SK-N-SH treated with all-trans-retinoic acid at 6 μM for 48 hours (cell line): ENCODE measurements around the gene NUTF2.

Experiments
- ATAC-seq: fragments of 200-7000 bp; cut with Tn5 transposase; 3 replicates; pipeline ENCODE4 v1.9.1; 2020; ENCODE audit warnings: mild to moderate bottlenecking, moderate library complexity
- ARNTL ChIP-seq: fragments of 450-650 bp; formaldehyde crosslinking; IDR thresholded peaks from 2 replicates; pipeline ENCODE4 v1.5.0; 2020; ENCODE audit warnings: low read depth, mild to moderate bottlenecking, moderate library complexity, borderline replicate concordance
- BACH2 ChIP-seq: fragments of 250-450 bp; sonication (Bioruptor Pico); IDR thresholded peaks from 2 replicates; pipeline ENCODE4 v1.9.0; 2021; ENCODE audit warnings: mild to moderate bottlenecking, borderline replicate concordance
- CSDC2 ChIP-seq: fragments of 250-450 bp; sonication (Bioruptor Pico); IDR thresholded peaks from 2 replicates; pipeline ENCODE4 v1.5.0; 2020; ENCODE audit warnings: mild to moderate bottlenecking, moderate library complexity
- ESRRG ChIP-seq: fragments of 250-450 bp; sonication (Bioruptor Pico); IDR thresholded peaks from 2 replicates; pipeline ENCODE4 v1.6.1; 2021; ENCODE audit warnings: mild to moderate bottlenecking
- GLIS3 ChIP-seq: fragments of 250-450 bp; sonication (Bioruptor Pico); IDR thresholded peaks from 2 replicates; pipeline ENCODE4 v1.5.0; 2020; ENCODE audit warnings: mild to moderate bottlenecking, moderate library complexity
- ISL1 ChIP-seq: fragments of 250-450 bp; sonication (Bioruptor Pico); IDR thresholded peaks from 2 replicates; pipeline ENCODE4 v2.1.2; 2022; ENCODE audit warnings: mild to moderate bottlenecking, moderate library complexity
- OSR1 ChIP-seq: fragments of 250-450 bp; sonication (Bioruptor Pico); IDR thresholded peaks from 2 replicates; pipeline ENCODE4 v1.8.0; 2022; ENCODE audit warnings: moderate library complexity, mild to moderate bottlenecking, inconsistent platforms
- RARB ChIP-seq: fragments of 250-450 bp; sonication (Bioruptor Pico); IDR thresholded peaks from 2 replicates; pipeline ENCODE4 v1.8.0; 2021; ENCODE audit warnings: mild to moderate bottlenecking, moderate library complexity
- TCF4 ChIP-seq: fragments of 250-450 bp; sonication (Bioruptor Pico); IDR thresholded peaks from 2 replicates; pipeline ENCODE4 v1.8.0; 2021; ENCODE audit warnings: mild to moderate bottlenecking, moderate library complexity, borderline replicate concordance
- TOX ChIP-seq: fragments of 250-450 bp; sonication (Bioruptor Pico); IDR thresholded peaks from 2 replicates; pipeline ENCODE4 v1.8.0; 2021; ENCODE audit warnings: mild to moderate bottlenecking, moderate library complexity, borderline replicate concordance
- ZC3H10 ChIP-seq: fragments of 250-450 bp; sonication (Bioruptor Pico); IDR thresholded peaks from 2 replicates; pipeline ENCODE4 v1.5.1; 2021; ENCODE audit warnings: mild to moderate bottlenecking, moderate library complexity
- ZFP3 ChIP-seq: fragments of 250-450 bp; sonication (Bioruptor Pico); IDR thresholded peaks from 2 replicates; pipeline ENCODE4 v1.5.0; 2020; ENCODE audit warnings: mild to moderate bottlenecking, moderate library complexity
- ZFP30 ChIP-seq: fragments of 450-650 bp; formaldehyde crosslinking; IDR thresholded peaks from 2 replicates; pipeline ENCODE4 v1.5.0; 2022; ENCODE audit warnings: mild to moderate bottlenecking, moderate library complexity
- ZNF565 ChIP-seq: fragments of 450-650 bp; formaldehyde crosslinking; conservative IDR thresholded peaks from 2 replicates; pipeline ENCODE4 v1.5.0; 2020; ENCODE audit warnings: low read depth, mild to moderate bottlenecking, moderate library complexity
- ZNF70 ChIP-seq: fragments of 450-650 bp; formaldehyde crosslinking; IDR thresholded peaks from 2 replicates; pipeline ENCODE4 v1.5.0; 2020; ENCODE audit warnings: mild to moderate bottlenecking, moderate library complexity
- ZNF8 ChIP-seq: fragments of 450-650 bp; formaldehyde crosslinking; IDR thresholded peaks from 2 replicates; pipeline ENCODE4 v1.5.0; 2020; ENCODE audit warnings: mild to moderate bottlenecking, moderate library complexity
- TF ChIP-seq, protein P1 (sequence below): fragments of 250-450 bp; sonication (Bioruptor Pico); IDR thresholded peaks from 2 replicates; pipeline ENCODE4 v1.5.1; 2021; ENCODE audit warnings: mild to moderate bottlenecking, moderate library complexity
- TF ChIP-seq, protein P2 (sequence below): fragments of 250-450 bp; sonication (Bioruptor Pico); IDR thresholded peaks from 2 replicates; pipeline ENCODE4 v1.8.0; 2020; ENCODE audit warnings: mild to moderate bottlenecking, moderate library complexity, borderline replicate concordance
- TF ChIP-seq, protein P3 (sequence below): fragments of 250-450 bp; sonication (Bioruptor Pico); IDR thresholded peaks from 2 replicates; pipeline ENCODE4 v1.5.0; 2020; ENCODE audit warnings: mild to moderate bottlenecking, moderate library complexity
- TF ChIP-seq, protein P4 (sequence below): fragments of 250-450 bp; sonication (Bioruptor Pico); IDR thresholded peaks from 2 replicates; pipeline ENCODE4 v1.8.0; 2021; ENCODE audit warnings: low read depth, mild to moderate bottlenecking, moderate library complexity, borderline replicate concordance

NUTF2 gene

DNA sequence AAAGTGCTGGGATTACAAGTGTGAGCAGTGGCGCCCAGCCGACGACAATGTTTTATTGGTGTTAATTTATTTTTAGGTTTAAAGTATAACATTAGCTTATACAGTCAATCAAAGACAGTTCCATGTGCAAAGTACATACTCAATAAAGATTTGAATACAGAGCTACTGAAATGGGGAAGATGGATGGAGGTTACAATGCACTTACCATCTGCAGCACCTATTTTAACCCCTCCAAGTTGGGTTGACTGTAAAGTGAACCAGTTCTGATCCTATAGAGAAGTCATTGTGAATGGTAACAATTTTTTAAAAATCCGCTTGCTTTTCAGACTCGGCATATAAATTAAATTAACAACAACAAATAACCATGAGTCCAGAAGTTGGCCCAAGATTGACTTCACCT, 45.6 kb downstream of the NUTF2 start:
- ATAC-seq: no peak
- TF ChIP-seq, protein P1, sequence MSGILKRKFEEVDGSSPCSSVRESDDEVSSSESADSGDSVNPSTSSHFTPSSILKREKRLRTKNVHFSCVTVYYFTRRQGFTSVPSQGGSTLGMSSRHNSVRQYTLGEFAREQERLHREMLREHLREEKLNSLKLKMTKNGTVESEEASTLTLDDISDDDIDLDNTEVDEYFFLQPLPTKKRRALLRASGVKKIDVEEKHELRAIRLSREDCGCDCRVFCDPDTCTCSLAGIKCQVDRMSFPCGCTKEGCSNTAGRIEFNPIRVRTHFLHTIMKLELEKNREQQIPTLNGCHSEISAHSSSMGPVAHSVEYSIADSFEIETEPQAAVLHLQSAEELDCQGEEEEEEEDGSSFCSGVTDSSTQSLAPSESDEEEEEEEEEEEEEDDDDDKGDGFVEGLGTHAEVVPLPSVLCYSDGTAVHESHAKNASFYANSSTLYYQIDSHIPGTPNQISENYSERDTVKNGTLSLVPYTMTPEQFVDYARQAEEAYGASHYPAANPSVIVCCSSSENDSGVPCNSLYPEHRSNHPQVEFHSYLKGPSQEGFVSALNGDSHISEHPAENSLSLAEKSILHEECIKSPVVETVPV: no peak
- TF ChIP-seq CSDC2 (CRISPR knock-in tag): no peak
- TF ChIP-seq ZFP30 (CRISPR knock-in tag): no peak
- TF ChIP-seq ZNF8 (CRISPR knock-in tag): no peak
- TF ChIP-seq ESRRG (CRISPR knock-in tag): no peak
- no peak for TF ChIP-seq ZFP3 (CRISPR knock-in tag)
- TF ChIP-seq GLIS3 (CRISPR knock-in tag): no peak
- TF ChIP-seq, protein P2, sequence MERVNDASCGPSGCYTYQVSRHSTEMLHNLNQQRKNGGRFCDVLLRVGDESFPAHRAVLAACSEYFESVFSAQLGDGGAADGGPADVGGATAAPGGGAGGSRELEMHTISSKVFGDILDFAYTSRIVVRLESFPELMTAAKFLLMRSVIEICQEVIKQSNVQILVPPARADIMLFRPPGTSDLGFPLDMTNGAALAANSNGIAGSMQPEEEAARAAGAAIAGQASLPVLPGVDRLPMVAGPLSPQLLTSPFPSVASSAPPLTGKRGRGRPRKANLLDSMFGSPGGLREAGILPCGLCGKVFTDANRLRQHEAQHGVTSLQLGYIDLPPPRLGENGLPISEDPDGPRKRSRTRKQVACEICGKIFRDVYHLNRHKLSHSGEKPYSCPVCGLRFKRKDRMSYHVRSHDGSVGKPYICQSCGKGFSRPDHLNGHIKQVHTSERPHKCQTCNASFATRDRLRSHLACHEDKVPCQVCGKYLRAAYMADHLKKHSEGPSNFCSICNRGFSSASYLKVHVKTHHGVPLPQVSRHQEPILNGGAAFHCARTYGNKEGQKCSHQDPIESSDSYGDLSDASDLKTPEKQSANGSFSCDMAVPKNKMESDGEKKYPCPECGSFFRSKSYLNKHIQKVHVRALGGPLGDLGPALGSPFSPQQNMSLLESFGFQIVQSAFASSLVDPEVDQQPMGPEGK (CRISPR knock-in tag): no peak
- no peak for TF ChIP-seq TCF4 (CRISPR knock-in tag)
- no peak for TF ChIP-seq ZNF565

DNA sequence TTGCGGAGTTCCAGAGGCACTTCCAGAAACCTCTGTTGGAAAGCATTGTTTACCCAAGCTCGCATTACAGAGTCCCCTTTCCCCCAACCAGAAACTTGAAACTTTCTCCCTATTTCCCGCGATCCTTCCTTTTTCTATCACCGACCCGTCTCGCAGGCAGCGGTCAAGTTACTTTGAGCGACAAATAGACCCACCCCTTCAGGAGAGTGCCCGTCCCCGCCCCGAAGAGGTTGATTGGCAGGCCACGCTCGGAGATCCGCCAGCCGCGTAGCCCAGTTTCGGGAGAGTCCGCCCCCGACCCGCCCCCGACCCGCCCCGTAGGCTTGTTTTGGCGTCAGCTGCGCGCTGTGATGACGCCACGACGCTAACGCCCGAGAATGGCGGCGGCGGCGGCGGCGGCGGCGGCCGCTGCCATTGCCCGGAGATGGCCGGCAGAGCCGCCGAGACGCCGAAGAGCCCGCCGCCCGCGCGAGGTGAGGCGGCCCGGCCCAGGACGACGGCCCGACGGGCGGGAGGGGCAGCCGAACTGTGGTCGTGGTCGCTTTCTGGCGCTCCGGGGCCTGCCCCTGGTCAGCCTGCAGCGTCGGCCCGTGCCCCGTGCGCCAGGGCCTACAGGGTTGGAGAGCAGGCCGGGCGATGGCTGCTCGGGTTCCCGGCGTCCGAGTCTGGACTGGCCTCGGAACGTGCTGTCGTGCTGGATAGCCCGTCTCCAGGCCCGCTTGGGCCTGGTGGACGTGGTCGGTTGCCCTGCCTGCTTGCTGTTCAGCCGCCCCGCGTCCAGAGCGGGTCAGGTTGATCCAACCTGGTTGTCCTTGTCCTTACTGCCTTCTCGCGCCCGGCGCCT, 46.4 kb downstream of the NUTF2 start, which contains the start of gene PSKH1:
PSKH1 (plus strand) TSS at position 356 of the 844 bp plus-strand sequence. CDS start 15,496 bp downstream, outside the sequence.
- no peak for TF ChIP-seq ARNTL (CRISPR knock-in tag)
- TF ChIP-seq ISL1 (CRISPR knock-in tag): no peak
- TF ChIP-seq, protein P3, sequence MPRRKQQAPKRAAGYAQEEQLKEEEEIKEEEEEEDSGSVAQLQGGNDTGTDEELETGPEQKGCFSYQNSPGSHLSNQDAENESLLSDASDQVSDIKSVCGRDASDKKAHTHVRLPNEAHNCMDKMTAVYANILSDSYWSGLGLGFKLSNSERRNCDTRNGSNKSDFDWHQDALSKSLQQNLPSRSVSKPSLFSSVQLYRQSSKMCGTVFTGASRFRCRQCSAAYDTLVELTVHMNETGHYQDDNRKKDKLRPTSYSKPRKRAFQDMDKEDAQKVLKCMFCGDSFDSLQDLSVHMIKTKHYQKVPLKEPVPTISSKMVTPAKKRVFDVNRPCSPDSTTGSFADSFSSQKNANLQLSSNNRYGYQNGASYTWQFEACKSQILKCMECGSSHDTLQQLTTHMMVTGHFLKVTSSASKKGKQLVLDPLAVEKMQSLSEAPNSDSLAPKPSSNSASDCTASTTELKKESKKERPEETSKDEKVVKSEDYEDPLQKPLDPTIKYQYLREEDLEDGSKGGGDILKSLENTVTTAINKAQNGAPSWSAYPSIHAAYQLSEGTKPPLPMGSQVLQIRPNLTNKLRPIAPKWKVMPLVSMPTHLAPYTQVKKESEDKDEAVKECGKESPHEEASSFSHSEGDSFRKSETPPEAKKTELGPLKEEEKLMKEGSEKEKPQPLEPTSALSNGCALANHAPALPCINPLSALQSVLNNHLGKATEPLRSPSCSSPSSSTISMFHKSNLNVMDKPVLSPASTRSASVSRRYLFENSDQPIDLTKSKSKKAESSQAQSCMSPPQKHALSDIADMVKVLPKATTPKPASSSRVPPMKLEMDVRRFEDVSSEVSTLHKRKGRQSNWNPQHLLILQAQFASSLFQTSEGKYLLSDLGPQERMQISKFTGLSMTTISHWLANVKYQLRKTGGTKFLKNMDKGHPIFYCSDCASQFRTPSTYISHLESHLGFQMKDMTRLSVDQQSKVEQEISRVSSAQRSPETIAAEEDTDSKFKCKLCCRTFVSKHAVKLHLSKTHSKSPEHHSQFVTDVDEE (CRISPR knock-in tag): no peak
- no peak for TF ChIP-seq BACH2
- TF ChIP-seq ZFP3 (CRISPR knock-in tag): 0 out of 2 replicates have a peak, but pooled peaks have one; percentile 46
- no peak for TF ChIP-seq ZNF70 (CRISPR knock-in tag)
- TF ChIP-seq, protein P2 (CRISPR knock-in tag): no peak
- TF ChIP-seq, protein P4, sequence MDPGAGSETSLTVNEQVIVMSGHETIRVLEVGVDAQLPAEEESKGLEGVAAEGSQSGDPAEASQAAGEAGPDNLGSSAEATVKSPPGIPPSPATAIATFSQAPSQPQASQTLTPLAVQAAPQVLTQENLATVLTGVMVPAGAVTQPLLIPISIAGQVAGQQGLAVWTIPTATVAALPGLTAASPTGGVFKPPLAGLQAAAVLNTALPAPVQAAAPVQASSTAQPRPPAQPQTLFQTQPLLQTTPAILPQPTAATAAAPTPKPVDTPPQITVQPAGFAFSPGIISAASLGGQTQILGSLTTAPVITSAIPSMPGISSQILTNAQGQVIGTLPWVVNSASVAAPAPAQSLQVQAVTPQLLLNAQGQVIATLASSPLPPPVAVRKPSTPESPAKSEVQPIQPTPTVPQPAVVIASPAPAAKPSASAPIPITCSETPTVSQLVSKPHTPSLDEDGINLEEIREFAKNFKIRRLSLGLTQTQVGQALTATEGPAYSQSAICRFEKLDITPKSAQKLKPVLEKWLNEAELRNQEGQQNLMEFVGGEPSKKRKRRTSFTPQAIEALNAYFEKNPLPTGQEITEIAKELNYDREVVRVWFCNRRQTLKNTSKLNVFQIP (CRISPR knock-in tag): no peak
- TF ChIP-seq, all 23 proteins: peak for 1
- peak; percentile 98 for ATAC-seq

DNA sequence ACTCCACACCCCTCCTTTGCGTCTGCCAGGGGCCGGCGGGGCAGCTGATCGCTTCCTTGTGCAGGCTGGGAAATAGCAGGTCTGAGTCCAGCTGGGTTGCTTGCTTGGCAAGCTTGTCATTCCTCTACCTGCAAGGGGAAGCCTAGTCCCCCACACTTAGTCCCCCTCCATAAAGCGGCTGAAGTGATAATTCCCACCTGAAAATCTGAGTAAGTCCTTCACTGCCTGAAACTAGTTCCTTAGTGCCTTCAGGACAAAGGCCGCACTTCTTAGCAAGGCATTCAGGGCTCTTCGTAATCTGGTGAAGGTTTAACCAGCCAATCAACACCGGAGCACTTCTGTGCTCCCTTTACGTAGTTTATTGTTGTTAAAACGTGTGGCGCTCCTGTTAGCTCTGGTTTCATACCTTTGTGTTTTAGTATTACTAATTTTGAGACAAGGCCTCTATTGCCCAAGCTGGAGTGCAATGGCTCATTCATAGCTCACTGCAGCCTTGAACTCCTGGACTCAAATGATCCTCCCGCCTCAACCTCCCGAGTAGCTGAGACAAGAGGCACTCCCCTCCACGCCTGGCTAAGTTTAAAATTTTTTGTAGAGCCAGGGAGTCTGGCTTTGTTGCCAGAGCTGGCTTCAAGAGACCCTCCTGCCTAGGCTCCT, 47.1 kb downstream of the NUTF2 start:
- ATAC-seq: no peak
- no peak for TF ChIP-seq ZFP30 (CRISPR knock-in tag)
- TF ChIP-seq ZC3H10: no peak
- no peak for TF ChIP-seq ESRRG (CRISPR knock-in tag)
- TF ChIP-seq GLIS3 (CRISPR knock-in tag): no peak
- TF ChIP-seq ISL1 (CRISPR knock-in tag): no peak
- TF ChIP-seq RARB (CRISPR knock-in tag): no peak
- TF ChIP-seq ZFP3 (CRISPR knock-in tag): no peak
- TF ChIP-seq, protein P1: no peak
- no peak for TF ChIP-seq ZNF70 (CRISPR knock-in tag)
- TF ChIP-seq ZNF8 (CRISPR knock-in tag): no peak
- no peak for TF ChIP-seq BACH2
- TF ChIP-seq ARNTL (CRISPR knock-in tag): no peak
- TF ChIP-seq TOX (CRISPR knock-in tag): no peak
- TF ChIP-seq OSR1: no peak
- TF ChIP-seq, protein P2 (CRISPR knock-in tag): no peak
- TF ChIP-seq ZNF565: no peak
